ENCODE measurements around the gene TTLL4. TPM values are rescaled to one million over a fixed set of nuclear protein-coding genes. Genes with fewer than 3 reads are reported as not detected.

Gene TTLL4
- total and polyA plus RNA-seq, 2 donors (not counting 1 experiment from before 2014, with no cell fraction given), result 21.2 to 33.8 TPM

GRCh38 chr2:218663901-218664300 lies 46.7 kb upstream of the TTLL4 start:
- no peak overlapping the region for H3K4me2 ChIP-seq (replicated peaks; ENCODE audit: low read depth, low read length, poor library complexity, severe bottlenecking)
- no peaks in the 10 kb centered on the region for H3K9me3 ChIP-seq (ENCODE audit: control extremely low read depth in 1 of 3, control insufficient read depth in 2 of 3, insufficient read depth in 1 of 3, low read length in 2 of 3)
- intact Hi-C loops (cut with micrococcal nuclease), result no loop called here
- TF ChIP-seq CTCF (IDR thresholded peaks at IDR 0.05), result no peak
- no peak for TF ChIP-seq EZH2 (IDR thresholded peaks at IDR 0.05; ENCODE audit: borderline replicate concordance, insufficient read depth, low read depth, low read length, poor library complexity, severe bottlenecking)
- H2AFZ ChIP-seq (ENCODE audit: insufficient read depth, low read depth, low read length, poor library complexity, severe bottlenecking), result no peak overlapping the region
- ChIA-PET CTCF (interaction anchor here (1.0 kb wide), 1 partner anchor 10 kb away, joined by 3 read pairs; no protein-coding TSS in a partner anchor), POLR2A (no interaction called here)
- H3K4me1 Mint-ChIP-seq, result peaks cover 14% of the 10 kb centered on the region
- H3K9me3 Mint-ChIP-seq (ENCODE audit: insufficient read depth), result no peaks in the 10 kb centered on the region
- H4K20me1 ChIP-seq (ENCODE audit: control insufficient read depth, insufficient read depth, low read length, poor library complexity, severe bottlenecking), result no peaks in the 10 kb centered on the region
- H3K36me3 ChIP-seq (replicated peaks in 1 of 2; ENCODE audit: control extremely low read depth in 1 of 2, control insufficient read depth in 1 of 2, extremely low read depth in 1 of 2, insufficient read depth in 2 of 2, low read length in 1 of 2), result peaks cover 3 to 65% of the 10 kb centered on the region in 2 experiments
- no peak overlapping the region for H3K4me3 Mint-ChIP-seq
- H3K27ac Mint-ChIP-seq, result no peak overlapping the region
- no peak overlapping the region for H3K4me3 ChIP-seq (ENCODE audit: control extremely low read depth in 1 of 5, extremely low read depth in 1 of 5, insufficient read depth in 1 of 5, low read depth in 2 of 5, low read length in 4 of 5)
- peaks cover 6 to 8% of the 10 kb centered on the region in 2 donors for H3K4me1 ChIP-seq (ENCODE audit: control insufficient read depth in 2 of 2, insufficient read depth in 2 of 2, low read length in 2 of 2)
- no peak for DNase-seq
- 98% methylated on average over 15 of the region's 15 CpGs for WGBS (ENCODE audit: insufficient coverage)
- no peak overlapping the region for H3K27ac ChIP-seq (ENCODE audit: low read length in 2 of 2)
- H3K9ac ChIP-seq (ENCODE audit: low read length), result no peak overlapping the region
- ATAC-seq (ENCODE audit: low read depth), result no peak
- H3K27me3 ChIP-seq (replicated peaks in 1 of 4; ENCODE audit: control extremely low read depth in 1 of 4, control insufficient read depth in 3 of 4, insufficient read depth in 4 of 4, low read length in 3 of 4), result no peaks in the 10 kb centered on the region
- H3K27me3 Mint-ChIP-seq, result no peaks in the 10 kb centered on the region
- H3K79me2 ChIP-seq (ENCODE audit: control insufficient read depth, insufficient read depth, low read length), result peaks cover 14% of the 10 kb centered on the region

GRCh38 chr2:218664653-218665052 lies 46.0 kb upstream of the TTLL4 start:
- ATAC-seq (ENCODE audit: low read depth) (no peak), DNase-seq (no peak)
- H3K79me2 ChIP-seq (ENCODE audit: control insufficient read depth, insufficient read depth, low read length), result peaks cover 11% of the 10 kb centered on the region
- no peaks in the 10 kb centered on the region for H4K20me1 ChIP-seq (ENCODE audit: control insufficient read depth, insufficient read depth, low read length, poor library complexity, severe bottlenecking)
- no peak for TF ChIP-seq CTCF (IDR thresholded peaks at IDR 0.05)
- no peak for TF ChIP-seq EZH2 (IDR thresholded peaks at IDR 0.05; ENCODE audit: borderline replicate concordance, insufficient read depth, low read depth, low read length, poor library complexity, severe bottlenecking)
- no peaks in the 10 kb centered on the region for H3K27me3 ChIP-seq (replicated peaks in 1 of 4; ENCODE audit: control extremely low read depth in 1 of 4, control insufficient read depth in 3 of 4, insufficient read depth in 4 of 4, low read length in 3 of 4)
- H3K4me2 ChIP-seq (replicated peaks; ENCODE audit: low read depth, low read length, poor library complexity, severe bottlenecking), result no peak overlapping the region
- H3K27ac ChIP-seq (ENCODE audit: low read length in 2 of 2), result no peak overlapping the region
- peaks cover 3 to 65% of the 10 kb centered on the region in 2 experiments for H3K36me3 ChIP-seq (replicated peaks in 1 of 2; ENCODE audit: control extremely low read depth in 1 of 2, control insufficient read depth in 1 of 2, extremely low read depth in 1 of 2, insufficient read depth in 2 of 2, low read length in 1 of 2)
- 100% methylated on average over 4 of the region's 7 CpGs for WGBS (ENCODE audit: insufficient coverage)
- no peaks in the 10 kb centered on the region for H3K27me3 Mint-ChIP-seq
- H3K9ac ChIP-seq (ENCODE audit: low read length), result no peak overlapping the region
- H3K9me3 ChIP-seq (ENCODE audit: control extremely low read depth in 1 of 3, control insufficient read depth in 2 of 3, insufficient read depth in 1 of 3, low read length in 2 of 3), result no peaks in the 10 kb centered on the region
- intact Hi-C loops (cut with micrococcal nuclease), result no loop called here
- ChIA-PET CTCF (interaction anchor here (0.6 kb wide), 1 partner anchor 14 kb away, joined by 4 read pairs; no protein-coding TSS in a partner anchor), POLR2A (no interaction called here)
- no peaks in the 10 kb centered on the region for H3K9me3 Mint-ChIP-seq (ENCODE audit: insufficient read depth)
- H3K27ac Mint-ChIP-seq, result no peak overlapping the region
- no peak overlapping the region for H3K4me3 ChIP-seq (ENCODE audit: control extremely low read depth in 1 of 5, extremely low read depth in 1 of 5, insufficient read depth in 1 of 5, low read depth in 2 of 5, low read length in 4 of 5)
- no peak overlapping the region for H2AFZ ChIP-seq (ENCODE audit: insufficient read depth, low read depth, low read length, poor library complexity, severe bottlenecking)
- H3K4me3 Mint-ChIP-seq, result no peak overlapping the region
- H3K4me1 Mint-ChIP-seq, result peaks cover 11% of the 10 kb centered on the region
- H3K4me1 ChIP-seq (ENCODE audit: control insufficient read depth in 2 of 2, insufficient read depth in 2 of 2, low read length in 2 of 2), result peaks cover 6% of the 10 kb centered on the region in 2 donors
